Measurements from ENCODE around the gene SLC22A6.

DNA sequence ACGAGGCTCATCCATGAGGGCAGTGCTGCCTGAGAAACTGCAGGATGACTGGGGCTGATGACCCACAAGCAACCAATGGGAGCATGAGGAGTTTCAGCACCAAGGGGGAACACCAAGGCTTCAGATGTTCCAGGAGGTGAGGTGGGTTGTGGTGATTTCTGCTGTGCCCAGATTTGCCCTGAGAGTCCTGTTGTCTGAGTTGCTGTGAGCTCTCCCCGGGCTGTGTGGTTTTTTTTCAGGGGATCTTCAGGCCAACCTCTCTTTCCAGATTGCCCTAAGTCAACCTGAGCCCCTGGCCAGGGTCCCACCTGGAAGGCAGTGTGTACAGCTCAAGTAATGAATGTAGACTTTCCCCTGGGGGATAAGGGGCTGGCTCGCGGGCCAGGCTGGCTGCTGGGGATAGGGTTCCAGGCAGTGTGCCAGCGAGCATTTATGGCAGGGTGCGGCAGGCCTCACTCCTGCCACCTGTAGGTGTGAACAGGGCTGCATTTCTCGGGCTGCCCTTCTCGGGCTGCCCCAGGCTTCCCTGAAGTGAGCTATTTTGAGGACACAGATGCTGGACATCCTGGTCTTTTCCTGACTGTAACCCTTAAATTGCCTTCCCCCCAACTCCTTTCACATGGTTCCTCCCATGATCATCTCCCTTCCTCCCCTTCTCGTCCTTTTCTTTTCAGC lies 9.8 kb downstream of the SLC22A6 start:
- no peak for TF ChIP-seq YY1 (IDR thresholded peaks at IDR 0.05; ENCODE audit: insufficient read depth, insufficient read length)
- TF ChIP-seq ZNF274 (IDR thresholded peaks at IDR 0.05; ENCODE audit: low read depth, low read length) = no peak

Data from NT2/D1 (cell line).